GM12878 (cell line): Measurements from ENCODE around the gene SLC5A6.

ENCODE experiments used
- POLR2A ChIP-seq: IDR thresholded peaks from 2 replicates; pipeline ENCODE4 v1.6.1; 2011; ENCODE audit warnings: low read depth, mild to moderate bottlenecking, low read length
- SP1 ChIP-seq: IDR thresholded peaks from one replicate; pipeline ENCODE4 v1.6.1; 2011; ENCODE audit warnings: low read depth, low read length
- TARDBP ChIP-seq: IDR thresholded peaks from 2 replicates; pipeline ENCODE4 v1.6.1; 2016; ENCODE audit warnings: borderline replicate concordance
- TF ChIP-seq, protein P1 (sequence below): fragments of 450-650 bp; IDR thresholded peaks from 2 replicates; pipeline ENCODE4 v1.6.1; 2016; ENCODE audit warnings: mild to moderate bottlenecking, moderate library complexity, borderline replicate concordance

DNA sequence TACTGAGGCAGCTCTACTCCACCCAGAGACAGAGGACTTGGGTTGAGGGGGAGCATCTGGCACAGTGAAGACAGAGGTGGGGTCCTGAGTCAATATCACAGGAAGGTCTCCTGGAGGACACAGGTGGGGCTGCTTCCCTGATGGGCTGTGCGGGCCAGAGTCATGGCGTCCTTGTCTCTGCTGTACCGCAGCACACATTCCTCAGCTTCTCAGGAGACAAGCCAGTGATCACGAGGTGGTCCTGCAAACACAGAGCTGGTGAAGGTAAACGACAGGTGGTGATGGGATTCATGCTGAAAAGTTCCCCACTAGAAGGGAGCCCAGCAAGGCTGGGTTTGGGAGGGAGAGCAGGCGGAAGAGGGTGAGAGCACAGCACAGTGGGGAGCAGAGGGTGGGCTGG is 53.6 kb downstream of the SLC5A6 start:
- TF ChIP-seq TARDBP = no peak
- TF ChIP-seq, protein P1, sequence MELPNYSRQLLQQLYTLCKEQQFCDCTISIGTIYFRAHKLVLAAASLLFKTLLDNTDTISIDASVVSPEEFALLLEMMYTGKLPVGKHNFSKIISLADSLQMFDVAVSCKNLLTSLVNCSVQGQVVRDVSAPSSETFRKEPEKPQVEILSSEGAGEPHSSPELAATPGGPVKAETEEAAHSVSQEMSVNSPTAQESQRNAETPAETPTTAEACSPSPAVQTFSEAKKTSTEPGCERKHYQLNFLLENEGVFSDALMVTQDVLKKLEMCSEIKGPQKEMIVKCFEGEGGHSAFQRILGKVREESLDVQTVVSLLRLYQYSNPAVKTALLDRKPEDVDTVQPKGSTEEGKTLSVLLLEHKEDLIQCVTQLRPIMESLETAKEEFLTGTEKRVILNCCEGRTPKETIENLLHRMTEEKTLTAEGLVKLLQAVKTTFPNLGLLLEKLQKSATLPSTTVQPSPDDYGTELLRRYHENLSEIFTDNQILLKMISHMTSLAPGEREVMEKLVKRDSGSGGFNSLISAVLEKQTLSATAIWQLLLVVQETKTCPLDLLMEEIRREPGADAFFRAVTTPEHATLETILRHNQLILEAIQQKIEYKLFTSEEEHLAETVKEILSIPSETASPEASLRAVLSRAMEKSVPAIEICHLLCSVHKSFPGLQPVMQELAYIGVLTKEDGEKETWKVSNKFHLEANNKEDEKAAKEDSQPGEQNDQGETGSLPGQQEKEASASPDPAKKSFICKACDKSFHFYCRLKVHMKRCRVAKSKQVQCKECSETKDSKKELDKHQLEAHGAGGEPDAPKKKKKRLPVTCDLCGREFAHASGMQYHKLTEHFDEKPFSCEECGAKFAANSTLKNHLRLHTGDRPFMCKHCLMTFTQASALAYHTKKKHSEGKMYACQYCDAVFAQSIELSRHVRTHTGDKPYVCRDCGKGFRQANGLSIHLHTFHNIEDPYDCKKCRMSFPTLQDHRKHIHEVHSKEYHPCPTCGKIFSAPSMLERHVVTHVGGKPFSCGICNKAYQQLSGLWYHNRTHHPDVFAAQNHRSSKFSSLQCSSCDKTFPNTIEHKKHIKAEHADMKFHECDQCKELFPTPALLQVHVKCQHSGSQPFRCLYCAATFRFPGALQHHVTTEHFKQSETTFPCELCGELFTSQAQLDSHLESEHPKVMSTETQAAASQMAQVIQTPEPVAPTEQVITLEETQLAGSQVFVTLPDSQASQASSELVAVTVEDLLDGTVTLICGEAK = no peak
- no peak for TF ChIP-seq POLR2A
- no peak for TF ChIP-seq SP1
